Measurements from ENCODE around the gene GATA6.

GATA6 gene

DNA sequence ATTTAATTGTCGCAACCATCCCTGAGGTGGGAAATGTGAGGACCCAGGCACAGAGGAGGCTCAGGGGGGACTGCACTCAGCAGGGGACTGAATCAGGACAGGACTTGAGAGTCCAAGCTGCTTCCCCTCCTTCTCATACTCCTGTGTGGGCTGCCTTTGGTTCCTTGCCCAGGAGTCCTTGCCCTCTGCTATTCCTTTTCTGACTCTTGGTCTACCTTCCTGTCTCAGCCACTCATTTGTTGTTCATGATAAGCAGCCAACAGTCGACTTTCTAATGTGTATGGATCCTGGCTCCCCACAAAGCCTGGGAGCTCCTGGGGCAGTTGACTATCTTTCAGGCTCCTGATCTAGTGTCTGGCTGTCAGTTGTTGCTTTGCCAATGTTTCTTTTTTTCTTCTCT is 28.3 kb downstream of the GATA6 start:
- TF ChIP-seq SIN3A (IDR thresholded peaks at IDR 0.05; ENCODE audit: borderline replicate concordance, insufficient read depth, low read length) (no peak), TAF1 (IDR thresholded peaks at IDR 0.05; ENCODE audit: borderline replicate concordance, insufficient read depth, low read length) (no peak), POLR2AphosphoS5 (IDR thresholded peaks at IDR 0.05; ENCODE audit: low read depth, low read length) (no peak), FOXP2 (optimal IDR thresholded peaks at IDR 0.05; ENCODE audit: borderline replicate concordance, extremely low read depth, extremely low read length, insufficient read depth) (no peak)
- TF ChIP-seq, protein P1, sequence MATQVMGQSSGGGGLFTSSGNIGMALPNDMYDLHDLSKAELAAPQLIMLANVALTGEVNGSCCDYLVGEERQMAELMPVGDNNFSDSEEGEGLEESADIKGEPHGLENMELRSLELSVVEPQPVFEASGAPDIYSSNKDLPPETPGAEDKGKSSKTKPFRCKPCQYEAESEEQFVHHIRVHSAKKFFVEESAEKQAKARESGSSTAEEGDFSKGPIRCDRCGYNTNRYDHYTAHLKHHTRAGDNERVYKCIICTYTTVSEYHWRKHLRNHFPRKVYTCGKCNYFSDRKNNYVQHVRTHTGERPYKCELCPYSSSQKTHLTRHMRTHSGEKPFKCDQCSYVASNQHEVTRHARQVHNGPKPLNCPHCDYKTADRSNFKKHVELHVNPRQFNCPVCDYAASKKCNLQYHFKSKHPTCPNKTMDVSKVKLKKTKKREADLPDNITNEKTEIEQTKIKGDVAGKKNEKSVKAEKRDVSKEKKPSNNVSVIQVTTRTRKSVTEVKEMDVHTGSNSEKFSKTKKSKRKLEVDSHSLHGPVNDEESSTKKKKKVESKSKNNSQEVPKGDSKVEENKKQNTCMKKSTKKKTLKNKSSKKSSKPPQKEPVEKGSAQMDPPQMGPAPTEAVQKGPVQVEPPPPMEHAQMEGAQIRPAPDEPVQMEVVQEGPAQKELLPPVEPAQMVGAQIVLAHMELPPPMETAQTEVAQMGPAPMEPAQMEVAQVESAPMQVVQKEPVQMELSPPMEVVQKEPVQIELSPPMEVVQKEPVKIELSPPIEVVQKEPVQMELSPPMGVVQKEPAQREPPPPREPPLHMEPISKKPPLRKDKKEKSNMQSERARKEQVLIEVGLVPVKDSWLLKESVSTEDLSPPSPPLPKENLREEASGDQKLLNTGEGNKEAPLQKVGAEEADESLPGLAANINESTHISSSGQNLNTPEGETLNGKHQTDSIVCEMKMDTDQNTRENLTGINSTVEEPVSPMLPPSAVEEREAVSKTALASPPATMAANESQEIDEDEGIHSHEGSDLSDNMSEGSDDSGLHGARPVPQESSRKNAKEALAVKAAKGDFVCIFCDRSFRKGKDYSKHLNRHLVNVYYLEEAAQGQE (IDR thresholded peaks at IDR 0.05; ENCODE audit: insufficient read depth in 1 of 2, low read depth in 2 of 2, low read length in 2 of 2): no peak

DNA sequence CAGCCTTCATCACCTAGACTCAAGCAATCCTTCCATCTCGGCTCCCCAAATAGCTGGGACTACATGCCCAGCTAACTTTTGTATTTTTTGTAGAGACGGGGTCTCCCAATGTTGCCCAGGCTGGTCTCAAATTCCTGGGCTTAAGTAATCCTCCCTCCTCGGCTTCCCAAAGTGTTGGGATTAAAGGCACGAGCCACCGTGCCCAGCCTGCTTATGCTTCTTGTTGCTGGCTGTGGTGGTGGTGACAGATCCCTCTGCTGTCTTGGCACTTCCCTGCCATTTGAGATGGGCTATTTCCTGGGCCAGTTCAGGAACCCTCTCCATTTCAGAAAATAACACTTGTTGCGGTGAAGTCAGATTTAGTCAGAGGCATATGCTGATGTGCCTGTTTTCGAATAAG is 28.8 kb downstream of the GATA6 start:
- TF ChIP-seq POLR2AphosphoS5 (IDR thresholded peaks at IDR 0.05; ENCODE audit: low read depth, low read length) (no peak), TAF1 (IDR thresholded peaks at IDR 0.05; ENCODE audit: borderline replicate concordance, insufficient read depth, low read length) (no peak), SIN3A (IDR thresholded peaks at IDR 0.05; ENCODE audit: borderline replicate concordance, insufficient read depth, low read length) (no peak), FOXP2 (optimal IDR thresholded peaks at IDR 0.05; ENCODE audit: borderline replicate concordance, extremely low read depth, extremely low read length, insufficient read depth) (no peak)
- TF ChIP-seq, protein P1 (IDR thresholded peaks at IDR 0.05; ENCODE audit: insufficient read depth in 1 of 2, low read depth in 2 of 2, low read length in 2 of 2): no peak

GRCh38 chr18:22199005-22199404 is 29.6 kb downstream of the GATA6 start:
- TF ChIP-seq SIN3A (IDR thresholded peaks at IDR 0.05; ENCODE audit: borderline replicate concordance, insufficient read depth, low read length) (no peak), TAF1 (IDR thresholded peaks at IDR 0.05; ENCODE audit: borderline replicate concordance, insufficient read depth, low read length) (no peak), POLR2AphosphoS5 (IDR thresholded peaks at IDR 0.05; ENCODE audit: low read depth, low read length) (no peak), FOXP2 (optimal IDR thresholded peaks at IDR 0.05; ENCODE audit: borderline replicate concordance, extremely low read depth, extremely low read length, insufficient read depth) (no peak)
- TF ChIP-seq, protein P1 (IDR thresholded peaks at IDR 0.05; ENCODE audit: insufficient read depth in 1 of 2, low read depth in 2 of 2, low read length in 2 of 2): no peak

DNA sequence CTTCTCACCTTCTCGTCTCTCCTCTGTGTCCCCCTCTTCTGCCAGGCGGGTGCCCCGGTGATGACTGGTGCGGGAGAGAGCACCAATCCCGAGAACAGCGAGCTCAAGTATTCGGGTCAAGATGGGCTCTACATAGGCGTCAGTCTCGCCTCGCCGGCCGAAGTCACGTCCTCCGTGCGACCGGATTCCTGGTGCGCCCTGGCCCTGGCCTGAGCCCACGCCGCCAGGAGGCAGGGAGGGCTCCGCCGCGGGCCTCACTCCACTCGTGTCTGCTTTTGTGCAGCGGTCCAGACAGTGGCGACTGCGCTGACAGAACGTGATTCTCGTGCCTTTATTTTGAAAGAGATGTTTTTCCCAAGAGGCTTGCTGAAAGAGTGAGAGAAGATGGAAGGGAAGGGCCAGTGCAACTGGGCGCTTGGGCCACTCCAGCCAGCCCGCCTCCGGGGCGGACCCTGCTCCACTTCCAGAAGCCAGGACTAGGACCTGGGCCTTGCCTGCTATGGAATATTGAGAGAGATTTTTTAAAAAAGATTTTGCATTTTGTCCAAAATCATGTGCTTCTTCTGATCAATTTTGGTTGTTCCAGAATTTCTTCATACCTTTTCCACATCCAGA is 31.3 kb downstream of the GATA6 start:
- TF ChIP-seq POLR2AphosphoS5 (IDR thresholded peaks at IDR 0.05; ENCODE audit: low read depth, low read length) (no peak), SIN3A (IDR thresholded peaks at IDR 0.05; ENCODE audit: borderline replicate concordance, insufficient read depth, low read length) (no peak), TAF1 (IDR thresholded peaks at IDR 0.05; ENCODE audit: borderline replicate concordance, insufficient read depth, low read length) (no peak), FOXP2 (optimal IDR thresholded peaks at IDR 0.05; ENCODE audit: borderline replicate concordance, extremely low read depth, extremely low read length, insufficient read depth) (no peak)
- TF ChIP-seq, protein P1 (IDR thresholded peaks at IDR 0.05; ENCODE audit: insufficient read depth in 1 of 2, low read depth in 2 of 2, low read length in 2 of 2): no peak
